Type B pancreatic cell (in vitro differentiated cells): Measurements from ENCODE around the gene ELOVL5. TPM values are rescaled to one million over a fixed set of nuclear protein-coding genes. Genes with fewer than 3 reads are reported as not detected.

Experiments
- DNase-seq: peaks from one replicate; pipeline ENCODE4 v3.0.0; 2021; ENCODE audit warnings: mixed read lengths; ENCODE audit not compliant: unreplicated experiment; ENCODE audit errors: extremely low spot score
- H3K27ac Mint-ChIP-seq: 2 replicates; pipeline ENCODE4 v1.8.0; 2021; ENCODE audit warnings: mild to moderate bottlenecking, mixed read lengths
- H3K27me3 Mint-ChIP-seq: 2 replicates; pipeline ENCODE4 v1.8.0; 2021; ENCODE audit warnings: mixed read lengths
- H3K36me3 Mint-ChIP-seq: 2 replicates; pipeline ENCODE4 v1.8.0; 2021; ENCODE audit warnings: mixed read lengths
- H3K4me1 Mint-ChIP-seq: one replicate; pipeline ENCODE4 v1.8.0; 2021; ENCODE audit warnings: mixed read lengths; ENCODE audit not compliant: unreplicated experiment
- H3K4me3 Mint-ChIP-seq: 2 replicates; pipeline ENCODE4 v1.8.0; 2021; ENCODE audit warnings: mild to moderate bottlenecking, mixed read lengths
- H3K9me3 Mint-ChIP-seq: 2 replicates; pipeline ENCODE4 v1.8.0; 2021; ENCODE audit warnings: mixed read lengths
- CTCF ChIP-seq: fragments of 200-600 bp; sonication (generic); conservative IDR thresholded peaks from 2 replicates; pipeline ENCODE4 v1.5.0; 2021; ENCODE audit warnings: antibody characterized with exemption, mild to moderate bottlenecking
- total RNA-seq: library from RNA; stranded (reverse); gene quantifications from 2 replicates; pipeline ENCODE4 v1.2.1, GENCODE V29; 2021; ENCODE audit warnings: low replicate concordance

Gene ELOVL5
- total RNA-seq, 1 donor from 2014 or later: 103 TPM

DNA sequence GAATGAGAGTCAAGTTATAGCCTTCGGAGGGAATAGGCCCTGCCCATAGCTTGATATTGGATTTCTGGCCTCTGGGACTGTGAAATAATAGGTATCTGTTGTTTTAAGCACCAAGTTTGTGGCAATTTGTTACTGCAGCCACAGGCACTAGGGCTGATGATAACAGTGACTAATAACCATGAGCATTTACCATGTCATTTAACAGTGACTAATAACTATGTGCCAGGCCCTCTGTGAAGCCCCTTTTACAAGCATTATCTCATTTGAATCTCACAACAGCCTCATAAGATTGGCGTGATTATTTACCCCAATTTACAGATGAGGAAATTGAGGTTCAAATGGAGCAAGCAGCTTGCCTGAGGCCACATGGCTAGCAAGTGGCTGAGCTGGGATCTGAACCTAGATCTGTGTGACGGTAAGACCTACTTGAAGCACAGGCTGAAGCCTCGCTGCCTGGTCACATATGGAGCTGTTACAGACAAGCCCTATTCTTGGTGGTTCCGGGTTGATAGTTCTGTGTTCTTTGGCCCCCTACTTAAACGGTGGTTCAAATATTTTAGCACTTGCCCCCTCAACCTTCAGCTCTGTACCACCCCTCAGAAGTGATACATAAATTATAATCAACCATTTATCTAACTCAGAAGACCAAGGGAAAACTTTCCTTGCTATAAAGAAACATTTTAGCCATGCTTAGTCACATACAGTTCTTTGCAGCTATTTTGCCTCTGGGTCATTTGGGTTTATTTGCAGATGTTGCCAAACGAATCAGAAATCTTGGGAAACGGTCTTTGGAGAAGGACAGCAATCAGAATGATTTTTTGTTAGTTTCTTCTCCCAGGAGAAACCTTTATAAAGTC is 98.3 kb downstream of the ELOVL5 start:
- Mint-ChIP-seq H3K27ac (no peak overlapping the region), H3K4me3 (no peak overlapping the region), H3K4me1 (peaks cover 5% of the 10 kb centered on the region), H3K36me3 (no peaks in the 10 kb centered on the region), H3K9me3 (no peaks in the 10 kb centered on the region), H3K27me3 (no peaks in the 10 kb centered on the region)
- no peak for TF ChIP-seq CTCF
- DNase-seq: no peak

GRCh38 chr6:53246924-53247323 is 101.8 kb downstream of the ELOVL5 start:
- Mint-ChIP-seq H3K9me3 (no peaks in the 10 kb centered on the region), H3K27ac (no peak overlapping the region), H3K36me3 (no peaks in the 10 kb centered on the region), H3K27me3 (no peaks in the 10 kb centered on the region), H3K4me1 (peaks cover 5% of the 10 kb centered on the region), H3K4me3 (no peak overlapping the region)
- DNase-seq: no peak
- TF ChIP-seq CTCF: no peak

- Mint-ChIP-seq H3K4me1 (peaks cover 9% of the 10 kb centered on the region), H3K27ac (no peak overlapping the region), H3K36me3 (no peaks in the 10 kb centered on the region), H3K27me3 (no peaks in the 10 kb centered on the region), H3K4me3 (no peak overlapping the region), H3K9me3 (no peaks in the 10 kb centered on the region)
- no peak for TF ChIP-seq CTCF
- DNase-seq: no peak
These were observed 103.8 kb downstream of the ELOVL5 start for GRCh38 chr6:53244958-53245357.

- H3K9me3 Mint-ChIP-seq: no peaks in the 10 kb centered on the region
- H3K27me3 Mint-ChIP-seq: no peaks in the 10 kb centered on the region
- TF ChIP-seq CTCF: no peak
- H3K36me3 Mint-ChIP-seq: no peaks in the 10 kb centered on the region
- peaks cover 6% of the 10 kb centered on the region for H3K4me1 Mint-ChIP-seq
- no peak overlapping the region for H3K4me3 Mint-ChIP-seq
- no peak for DNase-seq
- no peak overlapping the region for H3K27ac Mint-ChIP-seq
These were observed 104.3 kb downstream of the ELOVL5 start for GRCh38 chr6:53244399-53244931.

- no peak overlapping the region for H3K27ac Mint-ChIP-seq
- H3K4me3 Mint-ChIP-seq: no peak overlapping the region
- H3K27me3 Mint-ChIP-seq: no peaks in the 10 kb centered on the region
- no peak for DNase-seq
- TF ChIP-seq CTCF: no peak
- H3K36me3 Mint-ChIP-seq: no peaks in the 10 kb centered on the region
- peaks cover 6% of the 10 kb centered on the region for H3K4me1 Mint-ChIP-seq
- no peaks in the 10 kb centered on the region for H3K9me3 Mint-ChIP-seq
These were observed 106.8 kb downstream of the ELOVL5 start for GRCh38 chr6:53241938-53242337.
